Upper lobe of left lung (tissue), 6 donors: Measurements from ENCODE around the gene PYHIN1. TPM values are rescaled to one million over a fixed set of nuclear protein-coding genes. Genes with fewer than 3 reads are reported as not detected.
"Not testable (repeated sequence)": the region's sequence is repeated elsewhere in the genome, so short reads cannot be mapped to it uniquely, and the experiment has no call there.

Experiments
- ATAC-seq, 2 donors: fragments of 200-7000 bp; cut with Tn5 transposase; one replicate each; pipeline ENCODE4 v1.9.1; 2022; ENCODE audit warnings: mild to moderate bottlenecking in 2 of 2, moderate library complexity in 2 of 2; ENCODE audit not compliant: low FRiP score in 2 of 2
- DNase-seq, 2 donors: peaks; one replicate each; pipeline ENCODE4 v3.0.0-alpha.2; 2019 to 2020
- H3K27ac ChIP-seq, 4 donors: fragments of 200-600 bp; sonication (generic); one replicate each; pipeline ENCODE4 v1.5.1; 2016 to 2019
- H3K27me3 ChIP-seq, 4 donors: fragments of 200-600 bp; sonication (generic); one replicate each; pipeline ENCODE4 v1.5.1; 2017 to 2019
- H3K36me3 ChIP-seq, 4 donors: fragments of 200-600 bp; sonication (generic); one replicate each; pipeline ENCODE4 v1.5.1; 2016 to 2019
- H3K4me1 ChIP-seq, 4 donors: fragments of 200-600 bp; sonication (generic); one replicate each; pipeline ENCODE4 v1.5.1; 2018 to 2019
- H3K4me3 ChIP-seq, 4 donors: fragments of 200-600 bp; sonication (generic); one replicate each; pipeline ENCODE4 v1.5.1; 2017 to 2019; ENCODE audit warnings: mild to moderate bottlenecking in 2 of 4, moderate library complexity in 1 of 4
- H3K9me3 ChIP-seq, 4 donors: fragments of 200-600 bp; sonication (generic); one replicate each; pipeline ENCODE4 v1.5.1; 2018 to 2019
- CTCF ChIP-seq, 6 experiments: fragments of 450-650 bp in 4 of 6; fragments of 200-600 bp in 2 of 6; sonication (generic) in 2 of 6; IDR thresholded peaks; one replicate each; pipeline ENCODE4 v1.5.1; 2016 to 2019; ENCODE audit warnings: antibody characterized with exemption in 6 of 6
- EP300 ChIP-seq, 4 donors: sonication (generic); formaldehyde crosslinking; IDR thresholded peaks; one replicate each; pipeline ENCODE4 v1.5.1; 2017; ENCODE audit warnings: antibody characterized with exemption in 4 of 4, control low read depth in 2 of 4
- POLR2A ChIP-seq, 4 donors: fragments of 450-650 bp; IDR thresholded peaks; one replicate each; pipeline ENCODE4 v1.5.1; 2016 to 2017; ENCODE audit warnings: antibody characterized with exemption in 4 of 4, mild to moderate bottlenecking in 2 of 4
- POLR2AphosphoS5 ChIP-seq, 2 donors: sonication (generic); formaldehyde crosslinking; IDR thresholded peaks; one replicate each; pipeline ENCODE4 v1.5.1; 2017; ENCODE audit warnings: antibody characterized with exemption in 2 of 2
- WGBS, 2 donors: methylation state at CpG; one replicate each; pipeline ENCODE4 v1.1.5; 2017 to 2018; 5-methylcytosine and 5-hydroxymethylcytosine counted together
- total RNA-seq, 6 donors: library from RNA; depleted of rRNA in 4 of 6; stranded (reverse); fragments of >200 nt in 4 of 6; gene quantifications; one replicate each; pipeline versions ENCODE4 v1.1.0 to v1.2.1, GENCODE V29; 2016 to 2021
- donor health status: DM: no; HTN: no; CAD: no; lungs with moderate emphysema.
- donor health status: DM: no; HTN: yes; CAD: no; lungs with severe emphysema.

The PYHIN1 gene
- total RNA-seq, 6 donors from 2014 or later, result 1.8 to 14.2 (median 5.6) TPM

- Histone ChIP-seq H3K4me3 (peak overlapping the region; percentile 9 to 46 (median 39)), H3K36me3 (no peaks in the 10 kb centered on the region)
Measured at GRCh38 chr1:159000625-159001024, 69.3 kb downstream of the PYHIN1 start.

DNA sequence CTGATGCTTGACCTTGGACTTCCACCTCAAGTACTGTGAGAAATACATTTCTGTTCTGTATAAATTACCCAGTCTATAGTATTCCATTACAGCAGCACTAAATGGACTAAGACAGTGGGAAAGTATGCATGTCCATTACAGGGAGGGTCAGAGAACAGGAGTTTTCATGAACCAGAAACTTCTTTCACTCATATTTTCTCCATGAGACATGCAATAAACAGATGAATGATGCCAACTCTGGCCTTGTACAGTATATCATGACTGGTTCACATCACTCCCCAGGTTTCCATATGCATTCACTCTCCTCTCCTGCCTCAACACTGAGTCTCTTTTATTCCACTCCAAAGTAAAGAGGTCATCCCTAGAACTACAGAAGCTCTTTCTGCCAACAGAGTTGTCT is 73.8 kb downstream of the PYHIN1 start:
- DNase-seq, result no peak
- ATAC-seq, result no peak
- Histone ChIP-seq H3K9me3 (no peaks in the 10 kb centered on the region), H3K4me1 (peaks cover 31 to 42% (median 35%) of the 10 kb centered on the region in 4 donors), H3K36me3 (no peaks in the 10 kb centered on the region), H3K27me3 (no peaks in the 10 kb centered on the region), H3K27ac (peak overlapping the region; percentile 6 to 64 (median 47)), H3K4me3 (no peak overlapping the region)
- TF ChIP-seq POLR2AphosphoS5 (IDR thresholded peaks at IDR 0.05) (no peak), POLR2A (IDR thresholded peaks at IDR 0.05) (no peak), EP300 (IDR thresholded peaks at IDR 0.05) (no peak), CTCF (IDR thresholded peaks at IDR 0.05) (no peak)

More at GRCh38 chr1:159000625-159001024, 69.3 kb downstream of the PYHIN1 start:
- Histone ChIP-seq H3K9me3 (no peaks in the 10 kb centered on the region), H3K27ac (peak overlapping the region; percentile 82 to 91 (median 83)), H3K4me1 (peaks cover 16 to 34% (median 20%) of the 10 kb centered on the region in 4 donors), H3K27me3 (no peaks in the 10 kb centered on the region)
- peak in 1 of 2 donors; percentile 82 for DNase-seq
- ATAC-seq, result peak; percentile 79 to 88
- 9 to 17% methylated on average over 1 of the region's 1 CpG for WGBS, 2 donors
- TF ChIP-seq POLR2AphosphoS5 (IDR thresholded peaks at IDR 0.05) (peak; percentile 70 to 78), POLR2A (IDR thresholded peaks at IDR 0.05) (no peak), EP300 (IDR thresholded peaks at IDR 0.05) (peak in 3 of 4 donors; percentile 27 to 75 (median 71))

GRCh38 chr1:159005676-159006075 is 74.3 kb downstream of the PYHIN1 start:
- Histone ChIP-seq H3K4me3 (no peak overlapping the region), H3K9me3 (no peaks in the 10 kb centered on the region), H3K27ac (peak overlapping the region; percentile 7 to 64 (median 47)), H3K36me3 (no peaks in the 10 kb centered on the region), H3K4me1 (peaks cover 25 to 37% (median 32%) of the 10 kb centered on the region in 4 donors), H3K27me3 (no peaks in the 10 kb centered on the region)
- WGBS, 2 donors, result 32 to 36% methylated on average over 6 of the region's 6 CpGs
- ATAC-seq (peak in 1 of 2 donors; percentile 27), DNase-seq (no peak)
- TF ChIP-seq POLR2A (IDR thresholded peaks at IDR 0.05) (no peak), EP300 (IDR thresholded peaks at IDR 0.05) (peak in 1 of 4 donors; percentile 28), POLR2AphosphoS5 (IDR thresholded peaks at IDR 0.05) (peak in 1 of 2 donors; percentile 52), CTCF (IDR thresholded peaks at IDR 0.05) (no peak)

DNA sequence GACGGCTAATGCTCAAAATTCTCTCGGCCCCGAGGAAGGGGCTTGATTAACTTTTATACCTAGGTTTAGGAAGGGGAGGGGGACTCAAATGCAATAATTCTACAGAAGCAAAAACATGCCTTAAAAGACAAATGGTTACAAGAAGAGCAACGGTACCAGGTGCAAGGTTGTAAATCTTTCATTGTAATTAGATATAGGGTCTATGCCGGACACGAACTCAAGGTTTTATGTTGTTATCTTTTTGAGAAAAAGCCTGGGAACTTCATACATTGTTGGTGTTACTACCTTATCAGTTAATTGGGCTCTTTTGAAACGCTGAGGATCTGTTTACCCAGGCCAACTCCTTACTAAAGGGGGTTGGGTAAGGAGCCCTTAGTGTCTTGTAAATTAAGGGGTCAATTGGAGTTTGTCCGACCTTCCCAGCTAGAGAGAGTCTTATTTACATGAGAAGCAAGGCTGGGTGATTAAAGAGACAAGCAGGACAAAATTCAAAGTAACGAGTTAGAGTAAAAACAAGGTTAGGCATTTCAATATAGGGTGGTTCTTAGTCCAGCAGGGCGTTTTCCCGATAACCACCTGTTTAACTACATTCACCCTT is 75.0 kb downstream of the PYHIN1 start:
- H3K27me3 ChIP-seq, ATAC-seq, DNase-seq, H3K9me3 ChIP-seq, H3K36me3 ChIP-seq, H3K4me3 ChIP-seq: not testable (repeated sequence)
- H3K4me1 ChIP-seq, result peaks cover 22 to 32% (median 27%) of the 10 kb centered on the region in 4 donors
- WGBS, 2 donors, result 68 to 74% methylated on average over 11 of the region's 11 CpGs
- H3K27ac ChIP-seq, result peak overlapping the region in 3 of 4 donors; percentile 7 to 64 (median 53)

DNA sequence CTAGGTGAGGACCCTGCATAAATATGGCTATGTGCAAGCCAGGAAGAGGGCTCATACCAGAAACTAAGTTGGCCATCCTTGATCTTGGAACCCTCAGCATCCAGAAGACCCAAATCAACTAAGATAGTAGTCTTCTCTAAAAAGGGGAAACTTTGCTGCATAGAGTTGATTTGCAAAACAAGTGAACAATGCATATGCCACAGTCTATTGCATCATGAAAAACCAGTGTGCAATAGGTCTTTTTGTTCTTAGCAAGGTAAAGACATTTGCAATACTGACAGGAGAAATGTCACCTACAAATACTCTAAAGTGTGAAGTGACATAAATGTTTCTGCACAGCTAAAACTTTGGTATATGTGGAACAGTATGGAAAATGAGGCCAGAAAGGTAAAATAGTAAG is 76.4 kb downstream of the PYHIN1 start:
- Histone ChIP-seq H3K27me3 (no peaks in the 10 kb centered on the region), H3K4me3 (no peak overlapping the region), H3K27ac (peak overlapping the region in 1 of 4 donors; percentile 80), H3K36me3 (no peaks in the 10 kb centered on the region), H3K4me1 (peaks cover 21 to 40% (median 29%) of the 10 kb centered on the region in 4 donors), H3K9me3 (no peaks in the 10 kb centered on the region)
- TF ChIP-seq POLR2AphosphoS5 (IDR thresholded peaks at IDR 0.05) (no peak), CTCF (IDR thresholded peaks at IDR 0.05) (no peak), EP300 (IDR thresholded peaks at IDR 0.05) (no peak), POLR2A (IDR thresholded peaks at IDR 0.05) (no peak)
- ATAC-seq (no peak), DNase-seq (no peak)

- ATAC-seq (no peak), DNase-seq (peak in 1 of 2 donors; percentile 42)
- WGBS, 2 donors, result 31 to 49% methylated on average over 4 of the region's 4 CpGs
- Histone ChIP-seq H3K36me3 (no peaks in the 10 kb centered on the region), H3K27me3 (no peaks in the 10 kb centered on the region), H3K27ac (peak overlapping the region; percentile 80 to 91 (median 87)), H3K4me1 (peaks cover 29 to 48% (median 32%) of the 10 kb centered on the region in 4 donors), H3K9me3 (no peaks in the 10 kb centered on the region), H3K4me3 (peak overlapping the region in 2 of 4 donors; percentile 55 to 59)
- TF ChIP-seq POLR2AphosphoS5 (IDR thresholded peaks at IDR 0.05), result peak in 1 of 2 donors; percentile 37
- no peak for TF ChIP-seq EP300 (IDR thresholded peaks at IDR 0.05)
- peak in 1 of 4 donors; percentile 23 for TF ChIP-seq POLR2A (IDR thresholded peaks at IDR 0.05)
Measured at GRCh38 chr1:159008744-159009188, 77.4 kb downstream of the PYHIN1 start.
